Glomerular endothelial cell (primary cell): Measurements from ENCODE around the gene SERPINA7. TPM values are rescaled to one million over a fixed set of nuclear protein-coding genes. Genes with fewer than 3 reads are reported as not detected.
"Not testable (repeated sequence)": the region's sequence is repeated elsewhere in the genome, so short reads cannot be mapped to it uniquely, and the experiment has no call there.

Source experiments
- DNase-seq: peaks from one replicate; pipeline ENCODE4 v3.0.0-alpha.2; 2011; ENCODE audit warnings: low read depth, low spot score; ENCODE audit errors: extremely low read depth
- total RNA-seq: library from RNA; depleted of rRNA; stranded (reverse); fragments of >200 nt; gene quantifications from 2 replicates; pipeline ENCODE4 v1.2.3, GENCODE V29; 2015

Gene SERPINA7, protein sequence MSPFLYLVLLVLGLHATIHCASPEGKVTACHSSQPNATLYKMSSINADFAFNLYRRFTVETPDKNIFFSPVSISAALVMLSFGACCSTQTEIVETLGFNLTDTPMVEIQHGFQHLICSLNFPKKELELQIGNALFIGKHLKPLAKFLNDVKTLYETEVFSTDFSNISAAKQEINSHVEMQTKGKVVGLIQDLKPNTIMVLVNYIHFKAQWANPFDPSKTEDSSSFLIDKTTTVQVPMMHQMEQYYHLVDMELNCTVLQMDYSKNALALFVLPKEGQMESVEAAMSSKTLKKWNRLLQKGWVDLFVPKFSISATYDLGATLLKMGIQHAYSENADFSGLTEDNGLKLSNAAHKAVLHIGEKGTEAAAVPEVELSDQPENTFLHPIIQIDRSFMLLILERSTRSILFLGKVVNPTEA
- total RNA-seq, result not detected in 2 replicates

- DNase-seq, result no peak
Measured at GRCh38 chrX:106038625-106039024, at the start of gene SERPINA7. TSS of gene SERPINA7 (minus strand) at chrX:106038727. CDS start at chrX:106037058, 1,669 bp downstream.

GRCh38 chrX:106069048-106069447 is 30.5 kb upstream of the SERPINA7 start:
- no peak for DNase-seq

- no peak for DNase-seq
Measured at GRCh38 chrX:106050054-106050453, 11.5 kb upstream of the SERPINA7 start.

DNA sequence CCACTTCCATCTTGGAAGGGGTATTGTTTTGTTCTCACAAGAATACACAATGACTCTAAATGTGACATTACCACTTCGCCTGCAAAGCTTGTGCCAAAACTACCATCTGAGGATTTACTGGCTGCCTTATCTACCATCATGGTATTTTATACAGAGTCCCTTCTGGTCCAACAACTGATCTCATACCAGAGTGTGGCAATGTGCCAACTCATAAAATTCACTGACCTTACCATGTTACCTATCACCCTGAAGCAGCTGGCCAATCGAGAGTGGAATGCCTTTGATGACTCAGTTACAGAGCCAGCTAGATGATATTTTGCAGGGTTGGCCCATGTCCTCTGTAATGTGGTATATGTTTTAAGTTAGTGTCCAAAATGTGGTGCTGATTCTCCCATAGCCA is 3.8 kb upstream of the SERPINA7 start:
- DNase-seq, result no peak

DNA sequence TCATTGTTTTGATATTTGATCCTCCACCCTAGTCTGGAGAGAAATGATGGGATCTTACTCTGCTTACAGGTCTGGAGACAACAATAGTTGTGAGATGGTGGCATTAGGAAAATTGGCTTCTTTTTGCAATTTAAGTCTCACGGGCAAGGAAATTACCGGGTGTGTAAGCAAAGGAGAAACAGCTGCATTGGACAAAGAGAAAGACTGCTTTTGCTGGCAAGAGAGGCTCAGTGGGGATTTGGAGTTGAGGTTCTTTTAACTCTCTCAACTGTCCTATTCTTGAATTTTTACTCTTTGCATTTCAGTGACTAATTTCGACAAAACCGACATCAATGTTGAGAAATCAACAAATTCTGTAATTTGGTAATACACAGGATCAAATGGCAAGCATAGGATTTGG is 2.3 kb upstream of the SERPINA7 start:
- DNase-seq, result no peak

GRCh38 chrX:106039920-106040319 is 1.4 kb upstream of the SERPINA7 start:
- DNase-seq, result no peak

GRCh38 chrX:106037835-106038473 is 573 bp downstream of the SERPINA7 start:
- no peak for DNase-seq

DNA sequence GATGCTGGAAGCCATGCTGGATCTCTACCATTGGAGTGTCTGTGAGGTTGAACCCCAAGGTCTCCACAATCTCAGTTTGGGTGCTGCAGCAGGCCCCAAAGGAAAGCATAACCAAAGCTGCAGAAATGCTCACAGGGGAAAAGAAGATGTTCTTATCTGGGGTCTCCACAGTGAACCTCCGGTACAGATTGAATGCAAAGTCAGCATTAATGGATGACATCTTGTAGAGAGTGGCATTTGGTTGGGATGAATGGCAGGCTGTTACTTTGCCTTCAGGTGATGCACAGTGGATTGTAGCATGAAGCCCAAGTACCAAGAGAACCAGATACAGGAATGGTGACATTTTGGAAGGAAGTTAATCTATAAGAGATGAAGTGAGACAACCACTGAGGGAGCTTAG is 1.8 kb downstream of the SERPINA7 start:
- DNase-seq, result no peak

- DNase-seq, result no peak
Measured at GRCh38 chrX:106035064-106035463, 3.5 kb downstream of the SERPINA7 start.

DNA sequence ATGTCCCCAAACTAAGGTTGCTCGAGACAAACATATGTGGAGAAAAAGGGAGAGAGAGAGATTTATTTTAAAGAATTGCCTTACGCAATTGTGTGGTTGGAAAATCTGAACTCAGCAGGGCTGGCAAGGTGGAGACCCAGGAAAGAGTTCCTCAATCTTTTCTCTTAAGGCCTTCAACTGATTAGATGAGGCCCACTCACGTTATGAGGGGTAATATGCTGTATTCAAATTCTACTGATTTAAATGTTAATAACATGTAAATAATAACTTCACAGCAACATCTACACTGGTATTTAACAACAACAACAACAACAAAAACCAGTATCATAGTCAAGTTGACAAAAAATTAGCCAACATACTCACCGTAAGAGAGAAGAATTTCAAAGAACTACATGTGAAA is 14.6 kb downstream of the SERPINA7 start:
- DNase-seq, result no peak

DNA sequence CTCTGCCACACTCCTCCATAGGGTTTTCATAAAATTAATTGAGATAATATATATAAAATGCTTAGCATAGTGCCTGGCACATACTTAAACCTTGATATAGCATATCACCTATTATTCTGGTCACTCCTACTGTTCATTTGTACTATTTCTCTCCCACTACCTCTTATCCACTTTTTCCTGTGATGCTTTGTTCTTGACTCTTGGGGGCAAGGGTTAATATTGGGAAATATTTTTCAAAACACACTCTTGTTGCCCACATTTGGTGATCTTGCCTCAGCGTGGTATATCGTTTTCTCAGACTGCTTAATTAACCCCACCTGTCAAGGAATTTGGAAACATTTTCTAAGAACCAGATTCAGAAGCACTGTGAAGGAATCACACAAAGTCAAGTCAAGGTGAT is 16.3 kb downstream of the SERPINA7 start:
- DNase-seq, result no peak

DNA sequence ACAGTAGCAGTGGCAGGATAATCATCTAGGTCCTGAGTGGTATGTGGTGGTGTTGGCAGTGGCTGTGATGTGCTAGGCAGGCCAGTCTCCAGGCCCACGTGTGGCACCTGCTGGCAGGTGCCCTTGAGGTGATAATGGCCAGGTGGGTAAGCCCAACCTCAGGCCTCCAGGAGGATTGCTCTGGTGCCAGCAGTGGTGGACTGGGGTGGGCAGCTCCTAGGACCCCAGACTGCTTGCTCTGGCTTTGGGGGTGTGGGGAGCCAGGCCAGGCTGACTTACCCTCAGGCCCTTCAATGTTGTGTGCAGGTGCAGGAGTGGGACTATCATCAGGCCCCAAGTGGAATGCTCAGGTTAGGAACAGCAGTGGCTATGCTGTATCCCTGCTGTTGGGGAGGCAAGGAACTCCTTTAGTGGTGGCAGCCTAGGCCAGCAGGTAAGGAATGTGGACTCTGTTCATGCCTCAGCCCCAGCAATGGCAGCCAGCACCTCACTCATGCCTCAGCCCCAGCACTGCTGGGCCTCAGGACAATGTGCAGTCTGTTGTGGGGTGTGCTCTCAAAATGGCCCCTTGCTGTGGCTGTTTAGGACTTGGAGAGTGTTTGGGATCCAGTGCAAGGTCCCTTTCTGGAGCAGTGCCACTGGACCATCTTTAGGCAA is 24.3 kb downstream of the SERPINA7 start:
- DNase-seq, result no peak

- DNase-seq, result no peak
Measured at GRCh38 chrX:106009145-106009544, 29.4 kb downstream of the SERPINA7 start.

- no peak for DNase-seq
Measured at GRCh38 chrX:106007815-106008214, 30.7 kb downstream of the SERPINA7 start.

DNA sequence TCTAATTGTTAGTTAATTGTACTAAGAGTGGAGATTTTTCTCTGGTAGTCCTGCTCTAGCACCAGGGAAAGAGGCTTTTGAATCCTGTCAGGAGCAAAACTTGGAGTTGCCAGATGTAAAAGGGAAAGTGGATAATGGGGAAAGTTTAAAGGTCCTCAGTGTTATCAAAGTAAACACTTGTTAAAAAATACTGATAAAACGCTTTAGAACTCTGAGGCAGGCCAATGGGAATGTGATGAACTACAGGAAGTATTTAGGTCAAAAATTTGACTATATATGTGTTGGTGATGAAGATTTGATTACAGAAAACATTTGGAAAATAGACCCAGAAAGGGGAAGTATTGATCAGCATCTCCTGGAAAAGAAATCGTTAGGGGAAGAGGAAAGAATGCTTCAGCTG is 32.8 kb downstream of the SERPINA7 start:
- no peak for DNase-seq

- DNase-seq, result not testable (repeated sequence)
Measured at GRCh38 chrX:106000609-106001008, 37.9 kb downstream of the SERPINA7 start.

DNA sequence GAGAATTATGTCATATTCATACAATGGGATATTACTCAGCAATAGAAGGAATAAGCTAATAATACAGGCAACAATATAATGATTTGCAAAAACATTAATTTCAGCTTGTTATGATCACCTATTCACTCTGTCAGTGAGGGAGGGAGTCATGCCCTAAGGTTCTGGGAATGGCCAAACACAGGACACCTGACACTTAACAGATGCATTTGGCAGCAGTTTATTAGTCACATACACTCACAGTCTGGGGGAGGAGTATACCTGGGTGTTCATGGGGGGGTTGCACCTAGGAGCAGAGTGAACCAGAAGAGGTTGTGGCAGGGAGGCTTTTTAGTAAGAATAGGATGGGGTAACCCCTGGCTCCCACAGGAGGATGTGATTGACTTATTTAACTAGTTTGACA is 38.3 kb downstream of the SERPINA7 start:
- DNase-seq, result no peak

DNA sequence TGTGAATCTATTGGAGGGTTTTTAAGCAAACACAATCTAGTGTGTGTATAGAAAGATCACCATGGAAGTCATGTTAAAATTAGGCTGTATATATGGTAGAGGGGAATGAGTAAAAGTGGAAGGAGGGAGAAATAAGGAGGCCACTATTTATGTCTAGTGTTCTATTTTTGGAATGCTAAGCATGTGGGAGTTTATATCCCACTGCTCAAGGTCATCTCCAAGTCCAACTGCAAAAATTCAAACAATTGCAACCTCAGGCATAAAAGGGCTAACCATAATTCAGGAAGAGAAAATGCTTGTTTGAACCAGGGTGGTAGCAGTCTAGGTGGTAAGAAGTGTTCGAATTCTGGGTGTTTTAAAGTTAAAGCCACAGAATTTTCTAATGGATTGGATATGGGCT is 39.2 kb downstream of the SERPINA7 start:
- DNase-seq, result no peak

- DNase-seq, result not testable (repeated sequence)
Measured at GRCh38 chrX:105988487-105988886, 50.0 kb downstream of the SERPINA7 start.
